GM19025 (cell line): ENCODE measurements around the gene NUP93.

Experiments
- ATAC-seq: cut with Tn5 transposase; IDR thresholded peaks from one replicate; pipeline ENCODE4 v1.9.1; 2021; ENCODE audit warnings: mild to moderate bottlenecking, low read depth, moderate library complexity; ENCODE audit not compliant: unreplicated experiment

NUP93 gene

GRCh38 chr16:56741399-56741798 is 11.5 kb downstream of the NUP93 start:
- ATAC-seq, result no peak

- no peak for ATAC-seq
These were observed 12.4 kb downstream of the NUP93 start for GRCh38 chr16:56742030-56742984.

GRCh38 chr16:56743840-56744239 is 13.9 kb downstream of the NUP93 start:
- ATAC-seq, result no peak

- ATAC-seq, result no peak
These were observed 15.2 kb downstream of the NUP93 start for GRCh38 chr16:56744996-56745640.

GRCh38 chr16:56747486-56748045 is 17.6 kb downstream of the NUP93 start:
- ATAC-seq, result no peak

GRCh38 chr16:56748191-56748590 is 18.3 kb downstream of the NUP93 start:
- ATAC-seq, result no peak

- no peak for ATAC-seq
These were observed 18.9 kb downstream of the NUP93 start for GRCh38 chr16:56748826-56749225.

- no peak for ATAC-seq
These were observed 20.0 kb downstream of the NUP93 start for GRCh38 chr16:56749672-56750491.

GRCh38 chr16:56753410-56753809 is 23.5 kb downstream of the NUP93 start:
- no peak for ATAC-seq

- no peak for ATAC-seq
These were observed 25.1 kb downstream of the NUP93 start for GRCh38 chr16:56755038-56755437.

GRCh38 chr16:56758432-56758831 is 28.5 kb downstream of the NUP93 start:
- ATAC-seq, result no peak

- ATAC-seq, result no peak
These were observed 29.0 kb downstream of the NUP93 start for GRCh38 chr16:56758930-56759329.

- ATAC-seq, result no peak
These were observed 33.5 kb downstream of the NUP93 start for GRCh38 chr16:56763291-56763916.

GRCh38 chr16:56764835-56765234 is 34.9 kb downstream of the NUP93 start:
- ATAC-seq, result no peak

- no peak for ATAC-seq
These were observed 36.0 kb downstream of the NUP93 start for GRCh38 chr16:56765949-56766348.

GRCh38 chr16:56767024-56767423 is 37.1 kb downstream of the NUP93 start:
- no peak for ATAC-seq

GRCh38 chr16:56769677-56770076 is 39.7 kb downstream of the NUP93 start:
- no peak for ATAC-seq

- no peak for ATAC-seq
These were observed 41.8 kb downstream of the NUP93 start for GRCh38 chr16:56771558-56772279.

GRCh38 chr16:56773532-56773931 is 43.6 kb downstream of the NUP93 start:
- no peak for ATAC-seq
